KG1 (cell line): ENCODE measurements around the gene GARS1.
"Not testable (repeated sequence)": the region's sequence is repeated elsewhere in the genome, so short reads cannot be mapped to it uniquely, and the experiment has no call there.

Experiments
- DNase-seq: peaks from one replicate; lab custom pipeline; 2025; lab: John Stamatoyannopoulos, UW

GARS1 gene

DNA sequence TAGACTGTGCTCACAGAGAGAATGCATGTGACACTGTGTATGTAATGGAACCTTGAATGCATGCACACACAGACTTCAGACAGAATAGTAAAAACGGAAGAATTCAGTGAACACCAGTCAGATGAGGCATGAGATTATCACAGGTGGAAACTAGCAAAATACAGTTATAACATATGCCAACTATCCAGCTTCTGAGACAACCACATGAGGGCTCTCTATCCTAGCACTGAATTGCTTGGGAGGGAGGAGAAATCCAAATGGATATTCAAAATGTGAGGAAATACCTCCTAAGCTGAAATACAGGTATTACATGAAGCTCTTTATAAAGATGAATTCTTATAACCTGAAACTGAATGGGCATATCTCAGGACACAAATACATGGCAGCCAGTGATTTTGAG is 30.6 kb downstream of the GARS1 start:
- no peak for DNase-seq

- DNase-seq = no peak
Observed at GRCh38 chr7:30627026-30627425, 32.3 kb downstream of the GARS1 start.

GRCh38 chr7:30630986-30631385 is 36.3 kb downstream of the GARS1 start:
- no peak for DNase-seq

DNA sequence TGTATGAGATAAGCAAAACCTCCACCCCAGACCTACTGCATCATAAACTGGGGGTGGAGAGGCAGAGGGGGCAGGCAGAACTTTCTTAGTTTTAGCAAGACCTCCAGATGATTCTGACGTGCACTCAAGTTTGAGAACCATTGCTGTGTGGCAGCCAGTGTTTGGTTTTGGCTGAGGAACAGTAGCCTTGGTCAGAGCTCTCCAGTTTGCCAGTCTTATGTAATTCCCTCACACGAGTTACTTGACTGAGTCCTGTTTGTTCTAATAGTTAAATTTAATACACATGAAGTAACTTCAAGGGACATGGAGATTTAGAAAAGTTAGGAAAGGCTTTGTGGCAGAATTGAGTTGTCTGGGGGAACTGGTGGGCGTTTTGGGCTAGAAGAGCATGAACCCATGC is 38.5 kb downstream of the GARS1 start:
- no peak for DNase-seq

GRCh38 chr7:30634193-30634626 is 39.5 kb downstream of the GARS1 start:
- DNase-seq = no peak

DNA sequence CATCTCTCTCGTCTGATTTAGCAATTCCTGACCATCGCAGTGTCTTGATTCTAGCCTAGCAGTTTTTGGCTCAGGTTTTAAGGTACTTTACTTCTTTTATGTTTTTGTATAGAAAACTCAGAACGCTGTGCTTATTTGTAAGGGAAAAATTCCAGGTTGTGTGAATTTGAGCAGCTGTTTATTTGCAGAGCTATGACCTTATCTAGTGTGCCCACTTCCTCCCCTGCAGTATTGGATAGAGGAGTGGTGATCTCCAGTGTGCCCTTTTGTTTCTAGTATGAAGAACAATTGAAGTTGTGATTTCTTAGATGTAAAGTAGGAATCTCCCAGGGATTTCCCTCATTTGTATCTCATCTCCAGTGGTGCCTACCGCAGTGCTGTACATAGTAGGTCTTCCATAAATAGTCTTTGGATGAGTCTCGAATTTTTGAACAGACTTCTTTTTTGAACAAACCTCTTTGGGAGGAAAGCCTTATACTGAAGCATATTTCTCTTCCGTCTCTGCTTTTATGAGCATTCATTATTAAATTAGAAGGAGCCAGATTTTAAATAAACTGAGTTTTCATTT is 40.0 kb downstream of the GARS1 start:
- no peak for DNase-seq

GRCh38 chr7:30635798-30636197 is 41.1 kb downstream of the GARS1 start:
- no peak for DNase-seq

GRCh38 chr7:30642322-30642721 is 47.6 kb downstream of the GARS1 start:
- DNase-seq = not testable (repeated sequence)

DNA sequence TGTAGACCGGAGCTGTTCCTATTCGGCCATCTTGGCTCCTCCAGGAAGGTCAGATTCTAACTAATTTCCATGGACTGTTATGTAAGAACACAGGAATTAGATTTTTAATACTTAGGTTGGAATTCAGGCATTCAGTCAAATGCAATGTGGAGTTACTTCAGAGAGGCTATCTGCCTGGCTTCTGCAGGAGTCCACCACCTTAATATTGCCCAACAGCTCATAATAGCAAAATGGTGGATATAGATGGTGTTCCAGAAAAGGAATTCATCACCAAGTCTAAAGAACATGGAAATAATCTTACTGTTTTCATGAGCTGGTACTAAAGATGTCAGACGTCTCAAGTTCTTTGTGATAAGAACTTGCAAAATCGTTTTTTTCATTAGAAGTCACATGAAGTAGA is 48.1 kb downstream of the GARS1 start:
- no peak for DNase-seq

DNA sequence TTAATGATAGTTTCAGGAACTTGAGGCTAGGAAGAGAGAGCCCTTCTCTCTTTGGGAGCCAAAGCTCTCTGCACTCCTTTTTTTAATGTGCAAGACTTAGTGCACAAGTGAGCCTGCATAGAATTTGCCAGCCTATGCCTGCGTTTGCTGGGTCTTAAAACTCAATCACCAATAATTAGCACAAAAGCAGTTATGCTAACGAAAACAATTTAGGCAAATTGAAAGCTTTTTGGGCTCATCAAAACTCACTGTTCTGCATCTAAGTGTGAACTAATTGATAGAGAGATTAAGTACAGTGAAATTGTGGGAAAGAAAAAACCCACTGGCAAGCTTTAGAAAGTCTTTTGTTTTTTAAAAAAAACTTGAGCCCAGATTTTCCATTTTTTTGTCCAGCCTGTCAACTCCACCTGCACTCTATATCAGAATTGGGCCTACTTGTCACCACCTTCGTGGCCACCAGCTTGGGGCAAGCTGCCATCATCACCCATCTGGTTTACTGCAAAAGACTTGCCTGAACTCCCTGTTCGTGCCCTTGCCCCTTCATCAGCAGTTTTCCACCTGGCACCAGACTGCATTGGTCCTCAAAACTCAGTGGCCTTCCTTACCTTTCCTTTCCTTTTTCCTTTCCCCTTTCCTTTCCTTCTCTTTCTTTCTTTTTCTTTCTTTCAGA is 49.7 kb downstream of the GARS1 start:
- DNase-seq = no peak

GRCh38 chr7:30645661-30646060 is 51.0 kb downstream of the GARS1 start:
- DNase-seq = no peak

DNA sequence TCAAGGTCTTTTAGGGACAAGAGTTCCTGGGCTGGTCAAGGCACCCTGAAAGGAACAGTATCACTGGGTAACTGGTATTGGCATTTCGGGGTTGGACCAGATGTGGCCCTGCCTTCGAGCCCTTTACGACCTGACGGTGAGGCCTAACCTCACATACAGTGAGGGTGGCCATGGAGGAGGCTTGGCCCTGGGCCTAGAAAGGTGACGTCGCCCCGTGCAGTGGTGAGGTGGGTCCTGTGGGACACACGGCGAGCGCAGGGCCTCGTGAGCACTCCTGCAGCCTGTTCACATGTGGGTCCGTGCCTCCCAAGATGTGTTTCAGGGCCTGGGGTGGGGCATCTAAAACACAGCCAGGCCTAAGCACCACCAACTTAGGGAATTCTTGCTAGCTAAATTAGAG is 51.5 kb downstream of the GARS1 start:
- no peak for DNase-seq

DNA sequence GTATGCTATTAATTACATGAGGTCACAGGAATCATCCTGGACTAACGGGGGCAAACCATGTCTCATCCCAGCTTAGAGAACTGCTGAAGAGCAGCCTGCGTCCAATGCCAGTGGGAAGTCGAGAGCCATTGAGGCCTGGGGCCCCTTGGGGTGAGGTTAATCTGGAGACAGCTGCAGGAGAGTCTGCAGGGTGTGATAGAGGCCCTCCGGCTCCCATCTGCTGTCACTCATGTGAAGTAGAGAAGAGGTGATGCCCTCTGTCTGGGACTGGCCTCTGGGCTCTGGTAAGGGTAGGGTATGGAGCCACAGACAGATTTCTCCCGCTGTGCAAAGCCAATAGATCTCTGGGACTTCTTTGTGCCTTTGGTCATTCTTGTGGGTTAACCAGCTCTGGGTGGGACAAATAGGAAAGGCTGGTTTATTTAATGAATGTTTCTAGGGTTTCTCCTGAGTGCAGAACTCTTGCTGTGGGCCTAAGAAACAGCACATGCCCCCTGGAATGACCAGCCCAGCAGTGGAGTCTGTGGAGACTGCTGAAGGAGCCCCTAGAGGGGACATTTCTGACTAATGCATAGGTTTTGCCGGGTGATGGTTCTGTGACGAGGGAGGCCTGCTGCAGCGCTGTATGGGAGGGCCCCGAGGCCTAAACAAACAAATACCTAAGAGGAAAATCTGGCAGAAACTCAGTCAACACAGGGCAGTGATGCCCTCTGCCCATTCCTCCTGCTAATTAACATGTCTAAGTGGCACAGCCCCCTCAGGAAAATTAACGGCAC is 53.1 kb downstream of the GARS1 start:
- DNase-seq = no peak

DNA sequence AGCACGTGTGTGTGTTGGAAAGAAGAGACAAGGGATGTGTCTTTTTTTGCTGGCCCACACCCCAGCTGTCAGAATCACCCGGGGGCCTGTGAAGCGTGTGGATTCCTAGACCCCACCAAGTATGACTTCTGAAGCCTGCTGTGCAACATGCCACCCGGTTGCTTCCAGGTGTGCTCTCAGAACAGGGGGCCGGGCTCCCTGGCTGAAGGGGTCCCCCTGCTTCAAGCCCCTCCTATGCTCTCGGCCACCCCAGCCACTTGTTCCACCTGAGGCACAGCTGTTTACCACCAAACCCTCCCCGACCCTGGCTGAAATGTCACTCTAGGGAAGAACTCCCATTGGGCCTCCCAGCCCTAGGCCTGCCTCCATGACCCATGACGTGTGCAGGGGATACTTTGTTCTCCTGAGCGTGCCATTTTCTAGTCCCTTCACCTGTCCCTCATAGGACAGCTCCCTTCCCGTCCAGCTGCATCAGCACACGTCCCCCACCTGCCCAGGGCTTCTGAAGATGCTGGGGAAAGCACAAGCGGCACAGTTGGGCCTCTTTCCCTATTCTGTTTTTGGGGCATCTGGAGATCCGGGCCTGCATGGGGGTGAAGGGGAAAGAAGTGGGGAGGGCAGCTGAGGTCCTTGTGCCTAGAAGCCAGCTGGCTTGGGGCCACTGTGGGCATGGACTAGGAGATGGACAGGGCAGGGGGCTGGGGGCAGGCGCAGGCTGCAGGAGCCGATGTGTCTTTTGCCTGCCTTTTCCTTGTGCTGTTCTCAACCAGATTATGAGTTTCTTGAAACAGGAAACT is 54.3 kb downstream of the GARS1 start:
- no peak for DNase-seq

- no peak for DNase-seq
Observed at GRCh38 chr7:30649717-30650420, 55.2 kb downstream of the GARS1 start.

GRCh38 chr7:30650421-30650808 is 55.7 kb downstream of the GARS1 start:
- no peak for DNase-seq

- DNase-seq = no peak
Observed at GRCh38 chr7:30652132-30652531, 57.5 kb downstream of the GARS1 start.

DNA sequence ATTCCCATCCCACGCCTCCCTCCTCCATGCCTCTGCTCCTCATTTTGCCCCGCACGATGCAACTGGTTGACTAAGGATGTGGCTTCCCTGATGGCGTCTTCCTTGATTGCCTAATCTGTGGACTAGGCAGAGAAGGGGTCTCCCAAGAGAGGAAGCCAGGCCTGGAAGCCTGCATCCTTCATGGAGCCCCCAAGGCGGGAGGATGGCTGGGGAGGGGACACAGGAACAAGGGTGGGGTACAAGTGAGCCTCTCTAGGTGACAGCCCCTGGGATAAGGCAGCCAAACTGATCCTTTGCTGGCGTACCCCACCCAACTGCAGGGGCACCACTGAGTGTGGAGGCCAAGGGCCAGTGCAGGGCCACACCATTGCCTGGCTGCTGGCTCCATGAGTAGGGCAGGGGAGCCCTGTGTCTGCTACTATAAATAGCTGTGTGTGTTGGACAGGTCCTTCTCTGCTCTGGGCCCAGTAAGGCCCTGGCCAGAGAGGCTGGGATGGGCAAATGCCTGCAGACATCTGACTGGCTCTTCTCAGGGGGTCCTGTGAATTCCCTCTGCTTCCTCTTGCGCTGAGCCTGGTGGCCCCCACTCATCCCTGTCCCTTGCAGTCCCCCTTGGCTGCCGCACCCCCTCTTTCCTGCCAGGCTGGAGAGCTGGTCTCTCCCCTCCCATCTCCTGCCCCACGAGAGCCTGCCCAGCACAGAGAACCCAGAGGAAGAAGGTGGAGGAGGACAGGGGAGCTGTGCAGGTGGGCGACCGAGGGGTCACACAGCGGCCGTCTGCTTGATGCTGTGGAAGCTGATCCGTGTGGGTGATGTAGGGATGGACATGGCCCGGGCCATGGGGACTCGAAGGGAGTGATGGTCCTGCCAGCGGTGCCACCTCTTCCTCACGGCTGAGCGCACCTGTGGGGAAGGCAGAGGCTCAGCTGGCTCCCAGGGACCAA is 58.3 kb downstream of the GARS1 start:
- DNase-seq = no peak

GRCh38 chr7:30654296-30655090 is 59.8 kb downstream of the GARS1 start:
- no peak for DNase-seq
